SJCRH30 (cell line): ENCODE results near the gene UCN3. TPM values are rescaled to one million over a fixed set of nuclear protein-coding genes. Genes with fewer than 3 reads are reported as not detected.
"Not testable (repeated sequence)": the region's sequence is repeated elsewhere in the genome, so short reads cannot be mapped to it uniquely, and the experiment has no call there.

Experiments
- DNase-seq, 2 experiments: peaks; one replicate each; pipeline ENCODE4 v3.0.0-alpha.2; 2015 to 2020
- H3K27ac ChIP-seq: fragments of 250-450 bp; sonication (Bioruptor Pico); 2 replicates; pipeline ENCODE4 v1.5.1; 2020; ENCODE audit warnings: mild to moderate bottlenecking, moderate library complexity
- H3K27me3 ChIP-seq: fragments of 250-450 bp; sonication (Bioruptor Pico); 2 replicates; pipeline ENCODE4 v1.5.1; 2020; ENCODE audit warnings: mild to moderate bottlenecking, moderate library complexity
- H3K36me3 ChIP-seq: fragments of 250-450 bp; sonication (Bioruptor Pico); 2 replicates; pipeline ENCODE4 v1.5.1; 2020; ENCODE audit warnings: mild to moderate bottlenecking, moderate library complexity
- H3K4me1 ChIP-seq: fragments of 250-450 bp; sonication (Bioruptor Pico); 2 replicates; pipeline ENCODE4 v1.5.1; 2020; ENCODE audit warnings: mild to moderate bottlenecking, moderate library complexity
- H3K4me3 ChIP-seq: fragments of 250-450 bp; sonication (Bioruptor Pico); 2 replicates; pipeline ENCODE4 v1.5.1; 2020; ENCODE audit warnings: mild to moderate bottlenecking, moderate library complexity
- H3K9me3 ChIP-seq: fragments of 250-450 bp; sonication (Bioruptor Pico); replicated peaks from 2 replicates; pipeline ENCODE4 v1.5.1; 2020; ENCODE audit warnings: mild to moderate bottlenecking, moderate library complexity
- total RNA-seq: library from RNA; depleted of rRNA; stranded (reverse); fragments of >200 nt; shearing (Covaris generic); gene quantifications from 2 replicates; pipeline ENCODE4 v1.2.3, GENCODE V29; 2014

UCN3 gene
- total RNA-seq, 1 experiment from 2014 or later, result 0.10 TPM

- Histone ChIP-seq H3K27me3 (no peaks in the 10 kb centered on the region), H3K9me3 (no peaks in the 10 kb centered on the region), H3K36me3 (no peaks in the 10 kb centered on the region), H3K4me1 (no peaks in the 10 kb centered on the region), H3K27ac (no peak overlapping the region), H3K4me3 (no peak overlapping the region)
- DNase-seq, result no peak
Observed at GRCh38 chr10:5354068-5354467, 10.7 kb upstream of the UCN3 start.

GRCh38 chr10:5355594-5356301 is 9.0 kb upstream of the UCN3 start:
- Histone ChIP-seq H3K27ac (no peak overlapping the region), H3K9me3 (no peaks in the 10 kb centered on the region), H3K4me3 (no peak overlapping the region), H3K4me1 (no peaks in the 10 kb centered on the region), H3K27me3 (no peaks in the 10 kb centered on the region), H3K36me3 (no peaks in the 10 kb centered on the region)
- no peak for DNase-seq

- no peaks in the 10 kb centered on the region for H3K9me3 ChIP-seq
- H3K36me3 ChIP-seq, result no peaks in the 10 kb centered on the region
- no peaks in the 10 kb centered on the region for H3K4me1 ChIP-seq
- no peak for DNase-seq
- H3K27me3 ChIP-seq, result no peaks in the 10 kb centered on the region
- H3K27ac ChIP-seq, result no peak overlapping the region
- no peak overlapping the region for H3K4me3 ChIP-seq
Observed at GRCh38 chr10:5356302-5356763, 8.4 kb upstream of the UCN3 start.

GRCh38 chr10:5360318-5360915 is 4.3 kb upstream of the UCN3 start:
- H3K4me1 ChIP-seq, result peaks cover 4% of the 10 kb centered on the region; the same call in 1 of the 2 replicates
- H3K4me3 ChIP-seq, result no peak overlapping the region
- no peaks in the 10 kb centered on the region for H3K27me3 ChIP-seq
- no peaks in the 10 kb centered on the region for H3K9me3 ChIP-seq
- DNase-seq, result no peak
- H3K27ac ChIP-seq, result no peak overlapping the region
- no peaks in the 10 kb centered on the region for H3K36me3 ChIP-seq

GRCh38 chr10:5361966-5362365 is 2.8 kb upstream of the UCN3 start:
- no peaks in the 10 kb centered on the region for H3K27me3 ChIP-seq
- H3K4me1 ChIP-seq, result peaks cover 4% of the 10 kb centered on the region; the same call in 1 of the 2 replicates
- DNase-seq, result no peak
- no peaks in the 10 kb centered on the region for H3K36me3 ChIP-seq
- no peaks in the 10 kb centered on the region for H3K9me3 ChIP-seq
- H3K4me3 ChIP-seq, result no peak overlapping the region
- no peak overlapping the region for H3K27ac ChIP-seq

GRCh38 chr10:5362873-5363272 is 1.9 kb upstream of the UCN3 start:
- Histone ChIP-seq H3K4me1 (peaks cover 4% of the 10 kb centered on the region; the same call in 1 of the 2 replicates), H3K27me3 (no peaks in the 10 kb centered on the region), H3K36me3 (no peaks in the 10 kb centered on the region), H3K9me3 (no peaks in the 10 kb centered on the region), H3K4me3 (no peak overlapping the region), H3K27ac (no peak overlapping the region)
- no peak for DNase-seq

GRCh38 chr10:5364374-5364773 is 392 bp upstream of the UCN3 start:
- H3K36me3 ChIP-seq, result no peaks in the 10 kb centered on the region
- H3K9me3 ChIP-seq, result no peaks in the 10 kb centered on the region
- DNase-seq, result peak in 1 of 2 experiments; percentile 39
- no peak overlapping the region for H3K27ac ChIP-seq
- no peak overlapping the region for H3K4me3 ChIP-seq
- H3K4me1 ChIP-seq, result peaks cover 4% of the 10 kb centered on the region; the same call in 1 of the 2 replicates
- no peaks in the 10 kb centered on the region for H3K27me3 ChIP-seq

- no peaks in the 10 kb centered on the region for H3K27me3 ChIP-seq
- H3K9me3 ChIP-seq, result no peaks in the 10 kb centered on the region
- no peak overlapping the region for H3K27ac ChIP-seq
- peaks cover 4% of the 10 kb centered on the region; the same call in 1 of the 2 replicates for H3K4me1 ChIP-seq
- H3K36me3 ChIP-seq, result no peaks in the 10 kb centered on the region
- no peak overlapping the region for H3K4me3 ChIP-seq
- DNase-seq, result no peak
Observed at GRCh38 chr10:5365928-5366327, 1.2 kb downstream of the UCN3 start.

- no peak for DNase-seq
- Histone ChIP-seq H3K4me1 (no peaks in the 10 kb centered on the region), H3K36me3 (no peaks in the 10 kb centered on the region), H3K27ac (no peak overlapping the region), H3K9me3 (no peaks in the 10 kb centered on the region), H3K27me3 (no peaks in the 10 kb centered on the region), H3K4me3 (no peak overlapping the region)
Observed at GRCh38 chr10:5369362-5370158, 4.8 kb downstream of the UCN3 start.

GRCh38 chr10:5370493-5371352 is 6.0 kb downstream of the UCN3 start:
- Histone ChIP-seq H3K36me3 (no peaks in the 10 kb centered on the region), H3K27me3 (no peaks in the 10 kb centered on the region), H3K4me3 (no peak overlapping the region), H3K27ac (no peak overlapping the region), H3K9me3 (no peaks in the 10 kb centered on the region), H3K4me1 (no peaks in the 10 kb centered on the region)
- DNase-seq, result no peak

- Histone ChIP-seq H3K27me3 (no peaks in the 10 kb centered on the region), H3K9me3 (no peaks in the 10 kb centered on the region), H3K4me3 (no peak overlapping the region), H3K27ac (no peak overlapping the region), H3K4me1 (peaks cover 9% of the 10 kb centered on the region), H3K36me3 (no peaks in the 10 kb centered on the region)
- DNase-seq, result no peak
Observed at GRCh38 chr10:5373307-5373706, 8.5 kb downstream of the UCN3 start.

GRCh38 chr10:5373891-5374611 is 9.3 kb downstream of the UCN3 start:
- H3K36me3 ChIP-seq, result no peaks in the 10 kb centered on the region
- no peak overlapping the region for H3K4me3 ChIP-seq
- H3K9me3 ChIP-seq, result no peaks in the 10 kb centered on the region
- no peak overlapping the region for H3K27ac ChIP-seq
- peaks cover 9% of the 10 kb centered on the region for H3K4me1 ChIP-seq
- no peak for DNase-seq
- no peaks in the 10 kb centered on the region for H3K27me3 ChIP-seq

GRCh38 chr10:5376450-5376849 is 11.7 kb downstream of the UCN3 start:
- DNase-seq, result peak; percentile 73 to 78
- H3K27ac ChIP-seq, result peak overlapping the region; percentile 95
- no peaks in the 10 kb centered on the region for H3K36me3 ChIP-seq

GRCh38 chr10:5379202-5379601 is 14.4 kb downstream of the UCN3 start:
- H3K27me3 ChIP-seq, H3K4me1 ChIP-seq, H3K36me3 ChIP-seq, H3K4me3 ChIP-seq, H3K9me3 ChIP-seq, H3K27ac ChIP-seq, DNase-seq: not testable (repeated sequence)

More at GRCh38 chr10:5376450-5376849, 11.7 kb downstream of the UCN3 start:
- peaks cover 9% of the 10 kb centered on the region for H3K4me1 ChIP-seq
- no peaks in the 10 kb centered on the region for H3K27me3 ChIP-seq
- H3K4me3 ChIP-seq, result peak overlapping the region; percentile 43
- no peaks in the 10 kb centered on the region; the same call in 1 of the 2 replicates for H3K9me3 ChIP-seq
